ENCODE measurements around the gene GPR173.
A peak's percentile ranks its signal among the peaks of the same experiment; 100 is the strongest.

GPR173 gene

DNA sequence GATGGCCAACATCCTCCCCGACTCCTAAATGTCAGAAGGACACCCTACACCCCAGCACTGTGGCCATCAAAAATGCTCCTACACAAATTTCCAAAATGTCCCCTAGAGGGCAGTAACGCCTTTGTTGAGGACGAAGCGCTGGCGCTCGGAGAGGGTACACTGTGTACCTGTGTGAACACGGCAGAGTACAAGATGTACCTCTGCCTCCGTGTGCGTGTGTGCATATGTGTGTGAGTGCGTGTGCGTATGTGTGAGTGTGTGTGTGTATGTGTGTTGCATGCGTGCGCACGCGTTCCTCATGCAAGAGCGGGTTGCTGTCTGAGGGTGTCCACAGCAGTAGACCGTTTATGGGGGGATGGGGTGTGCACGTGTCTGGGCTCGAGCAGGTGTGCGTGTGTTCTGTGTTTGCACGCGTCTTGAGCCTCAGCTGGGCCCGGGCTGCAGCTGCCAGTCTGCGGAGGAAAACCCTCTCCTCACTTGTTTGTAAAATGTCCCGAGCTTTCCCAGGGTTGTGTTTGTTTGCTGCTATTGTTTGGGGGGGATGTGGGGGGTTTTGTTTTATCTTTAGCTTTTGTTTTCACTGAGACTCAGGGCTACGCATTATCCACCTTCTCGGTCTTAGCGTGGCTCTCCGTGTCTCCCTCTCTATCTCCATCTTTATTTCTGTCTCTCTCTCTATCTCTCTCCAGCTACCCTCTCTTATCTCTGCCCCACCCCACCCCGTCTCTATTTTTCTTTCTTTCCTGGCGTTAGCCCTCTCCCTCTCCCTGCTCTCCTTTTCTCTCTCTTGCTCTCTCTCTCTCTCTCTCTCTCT lies 23.2 kb downstream of the GPR173 start:
- no peak for DNase-seq (ENCODE audit: low spot score)

- no peak for DNase-seq (ENCODE audit: low spot score)
These were observed 24.0 kb downstream of the GPR173 start for GRCh38 chrX:53072418-53073114.

GRCh38 chrX:53073115-53073586 lies 24.6 kb downstream of the GPR173 start:
- no peak for DNase-seq (ENCODE audit: low spot score)

DNA sequence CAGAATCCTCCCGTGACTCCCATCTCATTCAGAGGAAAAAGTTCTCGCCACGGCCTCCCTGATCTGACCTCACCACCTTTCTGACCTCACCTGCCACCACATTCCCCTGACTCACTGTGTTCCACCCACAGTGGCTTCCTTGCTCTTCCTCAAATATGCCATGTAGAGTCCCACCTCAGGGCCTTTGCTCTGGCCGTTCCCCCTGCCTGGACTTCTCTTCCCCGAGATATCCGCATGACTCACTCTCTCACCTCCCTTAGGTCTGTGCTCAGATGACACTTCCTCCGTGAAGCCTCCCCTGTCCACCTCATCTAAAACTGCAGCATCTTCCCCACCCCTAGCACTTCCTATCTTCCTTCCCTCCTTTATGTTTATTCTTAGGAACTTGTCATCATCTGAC lies 26.4 kb downstream of the GPR173 start:
- DNase-seq (ENCODE audit: low spot score), result no peak

- DNase-seq (ENCODE audit: low spot score), result no peak
These were observed 28.1 kb downstream of the GPR173 start for GRCh38 chrX:53076671-53077070.

- DNase-seq (ENCODE audit: low spot score), result no peak
These were observed 28.9 kb downstream of the GPR173 start for GRCh38 chrX:53077207-53078197.

- DNase-seq (ENCODE audit: low spot score), result no peak
These were observed 30.4 kb downstream of the GPR173 start for GRCh38 chrX:53078943-53079342.

- no peak for DNase-seq (ENCODE audit: low spot score)
These were observed 32.3 kb downstream of the GPR173 start for GRCh38 chrX:53080628-53081580.

DNA sequence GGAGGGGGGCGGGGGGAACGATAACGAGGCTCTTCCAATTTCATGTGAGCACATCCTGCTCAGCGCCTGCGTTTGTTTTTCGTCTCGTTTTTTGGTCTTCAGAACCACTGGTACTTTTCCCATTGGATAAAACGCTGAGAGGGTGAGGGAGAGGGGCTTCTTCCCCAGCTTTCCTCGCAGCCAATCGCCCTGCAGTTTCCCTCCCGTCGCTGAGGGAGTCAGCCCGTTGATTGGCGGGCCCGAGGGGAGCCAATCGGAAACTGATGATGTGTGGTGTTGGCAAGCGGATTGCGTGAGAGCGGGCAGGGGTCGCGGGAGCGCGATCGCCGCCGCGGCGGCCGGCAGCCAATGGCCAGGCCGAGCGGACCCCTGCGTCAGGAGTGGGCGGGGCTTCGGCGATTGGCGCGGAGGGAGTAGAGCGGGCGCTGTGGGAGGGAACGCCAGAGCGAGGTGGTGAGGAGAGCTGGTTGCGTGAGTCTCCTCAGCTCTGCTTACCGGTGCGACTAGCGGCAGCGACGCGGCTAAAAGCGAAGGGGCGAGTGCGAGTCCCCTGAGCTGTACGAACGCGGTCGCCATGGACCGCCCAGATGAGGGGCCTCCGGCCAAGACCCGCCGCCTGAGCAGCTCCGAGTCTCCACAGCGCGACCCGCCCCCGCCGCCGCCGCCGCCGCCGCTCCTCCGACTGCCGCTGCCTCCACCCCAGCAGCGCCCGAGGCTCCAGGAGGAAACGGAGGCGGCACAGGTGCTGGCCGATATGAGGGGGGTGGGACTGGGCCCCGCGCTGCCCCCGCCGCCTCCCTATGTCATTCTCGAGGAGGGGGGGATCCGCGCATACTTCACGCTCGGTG lies 33.6 kb downstream of the GPR173 start, which contains the start of gene TSPYL2:
Gene TSPYL2, plus strand, starts transcription at position 443 of the 848 bp plus-strand sequence. Its CDS starts 132 bp downstream, at position 575.
- DNase-seq (ENCODE audit: low spot score), result peak; percentile 82

GRCh38 chrX:53082773-53083616 lies 34.4 kb downstream of the GPR173 start:
- DNase-seq (ENCODE audit: low spot score), result no peak

DNA sequence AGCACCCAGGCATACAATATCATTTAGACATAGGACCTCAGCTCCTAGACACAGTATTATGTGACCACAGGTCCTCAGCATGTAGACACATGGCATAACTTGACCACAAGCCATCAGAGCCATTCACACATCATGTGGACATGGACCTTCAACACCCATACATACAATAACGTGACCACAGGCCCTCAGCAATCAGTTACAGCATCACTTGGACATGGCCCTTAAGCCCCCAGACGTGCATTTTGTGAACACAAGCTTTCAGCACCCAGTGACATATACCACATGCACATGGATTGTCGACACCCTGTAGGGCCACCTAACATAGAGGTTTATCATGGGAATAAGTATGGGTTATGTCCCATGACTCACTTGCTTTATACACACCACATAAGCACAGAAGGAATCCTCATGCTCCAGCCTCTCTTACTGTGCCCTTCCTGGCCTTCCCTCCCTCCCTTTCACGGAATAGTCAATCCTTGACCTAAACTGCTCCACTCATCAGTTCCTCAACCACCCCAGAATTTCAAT lies 35.5 kb downstream of the GPR173 start:
- no peak for DNase-seq (ENCODE audit: low spot score)

DNA sequence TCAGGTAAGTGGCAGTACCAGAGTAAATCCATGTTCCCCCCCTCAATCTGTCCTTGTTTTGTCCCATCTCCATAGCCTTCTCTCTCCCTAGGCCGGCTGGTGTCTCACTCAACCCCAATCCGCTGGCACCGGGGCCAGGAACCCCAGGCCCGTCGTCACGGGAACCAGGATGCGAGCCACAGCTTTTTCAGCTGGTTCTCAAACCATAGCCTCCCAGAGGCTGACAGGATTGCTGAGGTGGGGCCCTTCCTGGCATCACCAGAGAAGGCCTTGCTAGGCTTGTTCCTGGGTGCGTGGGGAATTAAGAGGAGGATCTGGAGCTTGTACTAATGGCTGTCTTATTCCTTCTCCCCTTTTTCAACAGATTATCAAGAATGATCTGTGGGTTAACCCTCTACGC lies 36.3 kb downstream of the GPR173 start:
- no peak for DNase-seq (ENCODE audit: low spot score)

GRCh38 chrX:53085661-53086229 lies 37.2 kb downstream of the GPR173 start:
- DNase-seq (ENCODE audit: low spot score), result no peak

GRCh38 chrX:53086464-53086863 lies 37.9 kb downstream of the GPR173 start:
- DNase-seq (ENCODE audit: low spot score), result no peak

- no peak for DNase-seq (ENCODE audit: low spot score)
These were observed 38.8 kb downstream of the GPR173 start for GRCh38 chrX:53087388-53087831.

GRCh38 chrX:53088136-53088974 lies 39.8 kb downstream of the GPR173 start:
- DNase-seq (ENCODE audit: low spot score), result no peak

- DNase-seq (ENCODE audit: low spot score), result peak; percentile 36
These were observed 40.7 kb downstream of the GPR173 start for GRCh38 chrX:53089224-53089842.

Data from HuH-7.5 (cell line).